IMR-90 (cell line): ENCODE results near the gene PSMA3. TPM values are rescaled to one million over a fixed set of nuclear protein-coding genes. Genes with fewer than 3 reads are reported as not detected.

ENCODE experiments used
- ATAC-seq: fragments of 200-7000 bp; cut with Tn5 transposase; 2 replicates; pipeline ENCODE4 v1.9.1; 2020; ENCODE audit warnings: low read depth, mild to moderate bottlenecking, moderate library complexity
- BruUV-seq: library from RNA; stranded (reverse); fragments of 400-500 nt; replicated peaks from 2 replicates; lab custom pipeline; 2021; lab: Mats Ljungman, UMichigan
- CTCF ChIA-PET: fragments of 300-600 bp; formaldehyde crosslinking; extraction: SDS; loops from one replicate; lab custom pipeline; 2021; ENCODE audit warnings: antibody characterized with exemption; lab: Yijun Ruan, JAX
- POLR2A ChIA-PET: fragments of 300-600 bp; sonication (Branson Sonifier 250); formaldehyde crosslinking; loops from one replicate; lab custom pipeline; 2022; ENCODE audit warnings: antibody characterized with exemption; ENCODE audit not compliant: unreplicated experiment; lab: Charles Lee
- DNase-seq: peaks from one replicate; pipeline ENCODE4 v3.0.0; 2013
- H2AFZ ChIP-seq: replicated peaks from 2 replicates; pipeline ENCODE3; 2013; ENCODE audit warnings: low read length, mild to moderate bottlenecking; ENCODE audit not compliant: poor library complexity
- H2AK5ac ChIP-seq: 2 replicates; pipeline ENCODE4 v1.6.1; 2013; ENCODE audit warnings: low read depth, low read length, inconsistent platforms
- H2AK9ac ChIP-seq: replicated peaks from 2 replicates; pipeline ENCODE3; 2013; ENCODE audit warnings: mild to moderate bottlenecking, low read depth, low read length, moderate library complexity; ENCODE audit not compliant: poor library complexity
- H2BK120ac ChIP-seq: 2 replicates; pipeline ENCODE4 v1.6.1; 2013; ENCODE audit warnings: low read depth, low read length, inconsistent platforms
- H2BK15ac ChIP-seq: 3 replicates; pipeline ENCODE4 v1.6.1; 2013; ENCODE audit warnings: low read depth, low read length, inconsistent platforms
- H2BK20ac ChIP-seq: 2 replicates; pipeline ENCODE4 v1.6.1; 2013; ENCODE audit warnings: low read depth, mild to moderate bottlenecking, inconsistent platforms, low read length, moderate library complexity
- H2BK5ac ChIP-seq: 2 replicates; pipeline ENCODE4 v1.6.1; 2013; ENCODE audit warnings: mild to moderate bottlenecking, low read depth, low read length, inconsistent platforms; ENCODE audit not compliant: poor library complexity, severe bottlenecking
- H3K14ac ChIP-seq: replicated peaks from 2 replicates; pipeline ENCODE4 v1.6.1; 2013; ENCODE audit warnings: low read depth, low read length, inconsistent platforms
- H3K18ac ChIP-seq: 2 replicates; pipeline ENCODE4 v1.6.1; 2013; ENCODE audit warnings: low read depth, low read length, control low read depth
- H3K23ac ChIP-seq: 2 replicates; pipeline ENCODE4 v1.6.1; 2013; ENCODE audit warnings: low read depth, low read length, inconsistent platforms
- H3K27ac ChIP-seq: 2 replicates; pipeline ENCODE4 v1.5.1; 2013; ENCODE audit warnings: mild to moderate bottlenecking, control low read depth, low read length; ENCODE audit not compliant: insufficient read depth
- H3K27me3 ChIP-seq: 2 replicates; pipeline ENCODE4 v1.6.1; 2013; ENCODE audit warnings: low read length; ENCODE audit not compliant: control insufficient read depth, insufficient read depth
- H3K36me3 ChIP-seq: 2 replicates; pipeline ENCODE4 v1.6.1; 2013; ENCODE audit warnings: low read length, mixed read lengths; ENCODE audit not compliant: control insufficient read depth, insufficient read depth
- H3K4ac ChIP-seq: 2 replicates; pipeline ENCODE4 v1.6.1; 2013; ENCODE audit warnings: low read depth, low read length, inconsistent platforms
- H3K4me1 ChIP-seq: 2 replicates; pipeline ENCODE4 v1.6.1; 2013; ENCODE audit warnings: low read length, mixed read lengths; ENCODE audit not compliant: control insufficient read depth, insufficient read depth
- H3K4me2 ChIP-seq: 2 replicates; pipeline ENCODE4 v1.6.1; 2013; ENCODE audit warnings: low read depth, mild to moderate bottlenecking, control low read depth, low read length, moderate library complexity
- H3K4me3 ChIP-seq: 2 replicates; pipeline ENCODE4 v1.5.1; 2013; ENCODE audit warnings: low read depth, mild to moderate bottlenecking, control low read depth, low read length, moderate library complexity; ENCODE audit not compliant: insufficient read depth
- H3K56ac ChIP-seq: 2 replicates; pipeline ENCODE4 v1.6.1; 2013; ENCODE audit warnings: low read length, inconsistent platforms; ENCODE audit not compliant: insufficient read depth; ENCODE audit errors: extremely low read depth
- H3K79me1 ChIP-seq, 2 experiments: 2 replicates each; pipeline ENCODE4 v1.6.1; 2013; ENCODE audit warnings: low read length in 2 of 2, inconsistent platforms in 1 of 2, low read depth in 1 of 2
- H3K9ac ChIP-seq: 2 replicates; pipeline ENCODE4 v1.6.1; 2013; ENCODE audit warnings: low read depth, low read length, control low read depth
- H3K9me1 ChIP-seq: 2 replicates; pipeline ENCODE4 v1.6.1; 2013; ENCODE audit warnings: low read length, inconsistent platforms; ENCODE audit not compliant: insufficient read depth
- H3K9me3 ChIP-seq: 2 replicates; pipeline ENCODE4 v1.6.1; 2013; ENCODE audit warnings: low read length; ENCODE audit not compliant: control insufficient read depth, insufficient read depth
- H4K20me1 ChIP-seq: 2 replicates; pipeline ENCODE4 v1.6.1; 2013; ENCODE audit warnings: low read length, inconsistent platforms; ENCODE audit not compliant: insufficient read depth
- H4K5ac ChIP-seq: 2 replicates; pipeline ENCODE4 v1.6.1; 2013; ENCODE audit warnings: mild to moderate bottlenecking, low read depth, low read length, control low read depth
- H4K8ac ChIP-seq, 2 experiments: 2 replicates each; pipeline ENCODE4 v1.6.1; 2013; ENCODE audit warnings: low read depth in 2 of 2, low read length in 2 of 2, control low read depth in 1 of 2, inconsistent platforms in 1 of 2
- H4K91ac ChIP-seq: 2 replicates; pipeline ENCODE4 v1.6.1; 2013; ENCODE audit warnings: low read depth, low read length, inconsistent platforms; ENCODE audit not compliant: insufficient read depth
- BHLHE40 ChIP-seq: fragments of 150-350 bp; IDR thresholded peaks from 2 replicates; pipeline ENCODE4 v1.6.1; 2016; ENCODE audit warnings: mild to moderate bottlenecking, low read depth, low read length
- CHD1 ChIP-seq: IDR thresholded peaks from 2 replicates; pipeline ENCODE4 v1.6.1; 2012; ENCODE audit warnings: low read depth, low read length, improper control_type of control experiment
- MAFK ChIP-seq: IDR thresholded peaks from 2 replicates; pipeline ENCODE4 v1.6.1; 2012; ENCODE audit warnings: low read depth, low read length, improper control_type of control experiment
- NFE2L2 ChIP-seq: fragments of 150-350 bp; IDR thresholded peaks from 2 replicates; pipeline ENCODE4 v1.6.1; 2016; ENCODE audit warnings: low read depth, mild to moderate bottlenecking, low read length
- POLR2A ChIP-seq: IDR thresholded peaks from 2 replicates; pipeline ENCODE4 v1.6.1; 2012; ENCODE audit warnings: mild to moderate bottlenecking, low read depth, low read length
- RAD21 ChIP-seq: IDR thresholded peaks from 2 replicates; pipeline ENCODE4 v1.6.1; 2012; ENCODE audit warnings: low read length, improper control_type of control experiment
- RFX5 ChIP-seq: IDR thresholded peaks from 2 replicates; pipeline ENCODE4 v1.8.0; 2012; ENCODE audit warnings: low read depth, mild to moderate bottlenecking, low read length, moderate library complexity
- WGBS, 2 experiments: methylation state at CpG; one replicate each; pipeline versions ENCODE4 v1.1.5 to v1.1.7; 2013; ENCODE audit warnings: missing lambda C conversion rate in 2 of 2; ENCODE audit not compliant: insufficient read length in 1 of 2; ENCODE audit errors: extremely low coverage in 2 of 2; 5-methylcytosine and 5-hydroxymethylcytosine counted together
- dilution Hi-C: fragments of 300-500 bp; cut with HindIII; formaldehyde crosslinking; loops from one replicate; pipeline ENCODE4 v1.14.3; 2018; ENCODE audit warnings: low sequenced_read_pairs; ENCODE audit not compliant: unreplicated experiment
- in situ Hi-C: fragments of 300-500 bp; cut with MboI; formaldehyde crosslinking; loops from 3 replicates; pipeline ENCODE4 v1.14.3; 2019; ENCODE audit warnings: low sequenced_read_pairs, inconsistent platforms, mixed read lengths
- intact Hi-C: fragments of 100-400 bp; cut with micrococcal nuclease; formaldehyde crosslinking; loops from 2 replicates; pipeline ENCODE4 v1.10.0; 2022
- polyA plus RNA-seq, 3 experiments: library from polyadenylated mRNA; depleted of rRNA; stranded (reverse); fragments of >200 nt; gene quantifications; 2 replicates each; pipeline ENCODE4 v1.2.3, GENCODE V29; 2012; ENCODE audit warnings: low replicate concordance in 1 of 3
- total RNA-seq: library from RNA; depleted of rRNA; stranded (reverse); fragments of >200 nt; gene quantifications from 2 replicates; pipeline ENCODE4 v1.2.3, GENCODE V29; 2012

PSMA3 gene
- total and polyA plus RNA-seq, 2 of the 4 experiments (the other 2 are of a cell fraction), result 74.9 to 231 TPM

DNA sequence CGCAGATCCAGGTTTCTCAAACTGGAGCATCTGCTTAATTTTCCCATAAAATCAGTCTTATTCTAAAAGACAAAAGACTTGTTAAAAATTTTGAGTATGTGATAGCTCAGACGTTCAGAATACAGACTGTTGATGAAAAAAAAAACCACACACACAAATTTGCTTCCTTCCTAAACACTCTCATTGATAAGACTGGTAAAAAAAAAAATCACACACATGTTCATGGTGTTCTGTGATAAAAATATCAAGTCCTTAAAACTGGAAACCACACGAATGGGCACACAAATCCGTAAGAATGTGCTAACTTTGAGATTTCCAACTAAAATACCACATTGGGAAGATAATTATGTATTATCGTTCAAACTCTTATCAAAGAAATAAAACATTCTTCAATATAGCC lies 47.0 kb downstream of the PSMA3 start:
- no peak overlapping the region for H2AFZ ChIP-seq
- ChIA-PET CTCF (no interaction called here), POLR2A (interaction anchor here (0.6 kb wide), 1 partner anchor 93 kb away, joined by 4 read pairs; no protein-coding TSS in a partner anchor)
- no peaks in the 10 kb centered on the region for H3K9me3 ChIP-seq
- no peak overlapping the region for H3K18ac ChIP-seq
- no peak for ATAC-seq
- no peak overlapping the region for H3K4me2 ChIP-seq
- H3K4ac ChIP-seq, result no peak overlapping the region
- H4K8ac ChIP-seq, result no peak overlapping the region
- no peak overlapping the region for H3K4me3 ChIP-seq
- dilution Hi-C loops (no loop called here), in situ Hi-C loops (no loop called here), intact Hi-C loops (no loop called here)
- peaks cover 39% of the 10 kb centered on the region for H3K36me3 ChIP-seq
- no peak overlapping the region for H2BK120ac ChIP-seq
- H4K20me1 ChIP-seq, result peaks cover 44% of the 10 kb centered on the region
- H3K14ac ChIP-seq, result no peak overlapping the region
- H3K27ac ChIP-seq, result no peak overlapping the region
- WGBS, 2 experiments, result no CpG with 5 or more reads among the region's 5 CpGs
- no peak overlapping the region for H3K9ac ChIP-seq
- H3K9me1 ChIP-seq, result peaks cover 7% of the 10 kb centered on the region; the same call in 1 of the 2 replicates
- DNase-seq, result no peak
- H3K4me1 ChIP-seq, result no peaks in the 10 kb centered on the region
- no TSS peak for BruUV-seq
- no peak overlapping the region for H2BK20ac ChIP-seq
- H2AK5ac ChIP-seq, result no peak overlapping the region
- TF ChIP-seq MAFK (no peak), CHD1 (no peak), RFX5 (no peak), BHLHE40 (no peak), RAD21 (no peak), NFE2L2 (no peak), POLR2A (no peak)
- H3K27me3 ChIP-seq, result no peaks in the 10 kb centered on the region
- no peak overlapping the region for H2BK5ac ChIP-seq
- H2AK9ac ChIP-seq, result no peak overlapping the region
- H4K5ac ChIP-seq, result no peak overlapping the region
- no peak overlapping the region for H4K91ac ChIP-seq
- H2BK15ac ChIP-seq, result no peak overlapping the region
- peaks cover 13 to 32% of the 10 kb centered on the region in 2 experiments; a peak in 3 of 4 replicates for H3K79me1 ChIP-seq
- H3K23ac ChIP-seq, result no peak overlapping the region
- H3K56ac ChIP-seq, result no peak overlapping the region
